Activated T-cell treated with anti-CD3 and anti-CD28 coated beads, Interleukin-2, amount 50 U/mL, for 72 hours (primary cell): ENCODE results near the gene ZNF217. TPM values are rescaled to one million over a fixed set of nuclear protein-coding genes. Genes with fewer than 3 reads are reported as not detected.
"Not testable (repeated sequence)": the region's sequence is repeated elsewhere in the genome, so short reads cannot be mapped to it uniquely, and the experiment has no call there.

Experiments used
- ATAC-seq, 2 donors: fragments of 150-1000 bp; cut with Tn5 transposase; replicated peaks in 1 of 2; 2 replicates each; pipeline ENCODE4 v1.10.0; 2021; ENCODE audit warnings: moderate library complexity in 2 of 2, mild to moderate bottlenecking in 1 of 2
- DNase-seq, 2 donors: peaks; one replicate each; pipeline ENCODE4 v3.0.0; 2021 to 2022; ENCODE audit warnings: mixed read lengths in 1 of 2
- H3K27ac Mint-ChIP-seq: one replicate; pipeline ENCODE4 v1.8.0; 2022; ENCODE audit warnings: mild to moderate bottlenecking, moderate library complexity, mixed read lengths
- H3K27me3 Mint-ChIP-seq: one replicate; pipeline ENCODE4 v1.8.0; 2022; ENCODE audit warnings: low read depth, mixed read lengths
- H3K36me3 Mint-ChIP-seq, 2 donors: one replicate each; pipeline ENCODE4 v1.8.0; 2022; ENCODE audit warnings: mixed read lengths in 2 of 2, mild to moderate bottlenecking in 1 of 2; ENCODE audit not compliant: insufficient read depth in 2 of 2
- H3K4me1 Mint-ChIP-seq: one replicate; pipeline ENCODE4 v1.8.0; 2022; ENCODE audit warnings: low read depth, mixed read lengths
- H3K4me3 Mint-ChIP-seq, 2 donors: one replicate each; pipeline ENCODE4 v1.8.0; 2022; ENCODE audit warnings: mild to moderate bottlenecking in 2 of 2, mixed read lengths in 2 of 2, moderate library complexity in 2 of 2
- H3K9me3 Mint-ChIP-seq, 2 donors: one replicate each; pipeline ENCODE4 v1.8.0; 2022; ENCODE audit warnings: mixed read lengths in 2 of 2
- total RNA-seq, 2 donors: library from RNA; stranded (reverse); gene quantifications; one replicate each; pipeline ENCODE4 v1.2.3, GENCODE V29; 2022

The ZNF217 gene
- total RNA-seq, 2 donors from 2014 or later = 66.4 to 67.2 TPM

DNA sequence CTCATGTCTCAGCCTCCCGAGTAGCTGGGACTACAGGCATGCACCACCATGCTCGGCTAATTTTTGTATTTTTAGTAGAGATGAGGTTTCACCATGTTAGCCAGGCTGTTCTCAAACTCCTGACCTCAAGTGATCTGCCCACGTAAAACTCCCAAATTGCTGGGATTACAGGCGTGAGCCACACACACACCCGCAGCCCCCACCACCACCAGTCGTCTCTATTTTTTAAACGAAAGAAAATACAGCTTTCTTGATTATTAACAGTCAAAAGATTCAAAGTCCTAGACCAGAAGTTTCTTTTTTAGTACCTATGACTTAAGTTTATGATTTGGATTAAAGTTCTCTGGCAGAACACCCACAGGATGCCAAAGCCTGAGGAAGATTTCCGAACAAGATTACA lies 18.6 kb upstream of the ZNF217 start:
- H3K27ac Mint-ChIP-seq, DNase-seq, H3K4me3 Mint-ChIP-seq, H3K36me3 Mint-ChIP-seq, H3K9me3 Mint-ChIP-seq, ATAC-seq, H3K27me3 Mint-ChIP-seq: not testable (repeated sequence)
- peaks cover 35% of the 10 kb centered on the region for H3K4me1 Mint-ChIP-seq

GRCh38 chr20:53611449-53611894 lies 17.8 kb upstream of the ZNF217 start:
- DNase-seq (no peak), ATAC-seq (no peak)
- H3K27me3 Mint-ChIP-seq = no peaks in the 10 kb centered on the region
- H3K9me3 Mint-ChIP-seq = no peaks in the 10 kb centered on the region
- H3K27ac Mint-ChIP-seq = peak overlapping the region; percentile 65
- peak overlapping the region; percentile 14 to 15 for H3K4me3 Mint-ChIP-seq
- peaks cover 35% of the 10 kb centered on the region for H3K4me1 Mint-ChIP-seq
- H3K36me3 Mint-ChIP-seq = no peaks in the 10 kb centered on the region

- no peaks in the 10 kb centered on the region for H3K27me3 Mint-ChIP-seq
- peak overlapping the region; percentile 76 to 97 for H3K4me3 Mint-ChIP-seq
- H3K9me3 Mint-ChIP-seq = no peaks in the 10 kb centered on the region
- H3K4me1 Mint-ChIP-seq = peaks cover 35% of the 10 kb centered on the region
- DNase-seq (peak; percentile 70 to 82), ATAC-seq (peak; percentile 78 to 86)
- H3K36me3 Mint-ChIP-seq = no peaks in the 10 kb centered on the region
- H3K27ac Mint-ChIP-seq = peak overlapping the region; percentile 100
Measured at GRCh38 chr20:53609491-53610445, 16.1 kb upstream of the ZNF217 start.

DNA sequence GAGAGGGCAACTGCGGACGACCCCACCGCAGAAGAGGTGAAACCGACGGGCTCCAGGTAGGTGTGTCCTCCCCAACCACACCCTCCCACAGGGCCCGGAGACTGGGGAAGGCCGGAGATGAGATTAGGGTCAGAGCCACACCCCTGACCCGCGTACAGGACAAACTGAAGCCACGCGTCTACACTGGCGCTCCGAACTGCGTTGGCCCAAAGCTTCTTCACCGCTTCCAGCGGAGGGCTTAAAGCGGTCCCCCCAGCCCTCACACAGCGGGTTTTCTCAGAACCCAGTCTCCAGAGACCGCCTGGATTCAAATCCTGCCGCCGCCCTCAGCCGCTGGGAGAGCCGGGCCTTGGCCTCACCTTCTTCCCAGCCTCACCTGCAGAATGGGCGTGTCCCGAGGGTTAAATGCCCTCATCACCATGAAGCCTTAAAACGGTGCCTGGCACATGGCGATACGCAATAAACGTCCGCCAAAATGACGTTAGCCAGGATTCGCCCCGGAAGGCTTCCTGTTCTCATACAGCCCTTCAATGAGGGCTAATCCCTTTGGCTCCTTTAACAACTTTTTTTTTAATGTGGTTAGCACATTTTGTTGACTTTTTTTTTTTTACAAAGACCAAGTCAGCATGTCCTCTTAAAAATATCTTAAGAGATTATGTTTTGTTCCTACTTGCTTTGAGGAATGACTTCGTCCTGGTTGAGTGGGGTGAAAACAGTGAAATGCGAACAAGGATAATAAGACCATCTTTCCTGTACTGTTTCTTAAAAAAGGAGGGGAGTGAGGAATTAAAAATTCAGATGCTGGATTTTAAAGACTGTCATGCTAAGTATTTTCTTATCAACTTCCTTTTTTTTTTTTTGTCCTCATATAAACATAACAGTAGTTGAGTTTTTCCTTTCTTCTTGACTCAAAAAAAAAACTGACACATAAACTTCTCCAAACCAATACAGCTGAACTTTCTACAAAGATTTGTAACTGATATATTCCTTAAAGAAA lies 15.1 kb upstream of the ZNF217 start:
- no peak for ATAC-seq
- Mint-ChIP-seq H3K27ac (peak overlapping the region; percentile 100), H3K4me3 (peak overlapping the region; percentile 76 to 97), H3K9me3 (no peaks in the 10 kb centered on the region), H3K27me3 (no peaks in the 10 kb centered on the region), H3K4me1 (peaks cover 38% of the 10 kb centered on the region), H3K36me3 (no peaks in the 10 kb centered on the region)
- DNase-seq = no peak

- Mint-ChIP-seq H3K27ac (peak overlapping the region; percentile 44), H3K36me3 (no peaks in the 10 kb centered on the region), H3K4me3 (peak overlapping the region; percentile 52 to 76), H3K27me3 (no peaks in the 10 kb centered on the region), H3K9me3 (no peaks in the 10 kb centered on the region), H3K4me1 (peaks cover 41% of the 10 kb centered on the region)
- DNase-seq = no peak
- no peak for ATAC-seq
Measured at GRCh38 chr20:53608071-53608455, 14.4 kb upstream of the ZNF217 start.

DNA sequence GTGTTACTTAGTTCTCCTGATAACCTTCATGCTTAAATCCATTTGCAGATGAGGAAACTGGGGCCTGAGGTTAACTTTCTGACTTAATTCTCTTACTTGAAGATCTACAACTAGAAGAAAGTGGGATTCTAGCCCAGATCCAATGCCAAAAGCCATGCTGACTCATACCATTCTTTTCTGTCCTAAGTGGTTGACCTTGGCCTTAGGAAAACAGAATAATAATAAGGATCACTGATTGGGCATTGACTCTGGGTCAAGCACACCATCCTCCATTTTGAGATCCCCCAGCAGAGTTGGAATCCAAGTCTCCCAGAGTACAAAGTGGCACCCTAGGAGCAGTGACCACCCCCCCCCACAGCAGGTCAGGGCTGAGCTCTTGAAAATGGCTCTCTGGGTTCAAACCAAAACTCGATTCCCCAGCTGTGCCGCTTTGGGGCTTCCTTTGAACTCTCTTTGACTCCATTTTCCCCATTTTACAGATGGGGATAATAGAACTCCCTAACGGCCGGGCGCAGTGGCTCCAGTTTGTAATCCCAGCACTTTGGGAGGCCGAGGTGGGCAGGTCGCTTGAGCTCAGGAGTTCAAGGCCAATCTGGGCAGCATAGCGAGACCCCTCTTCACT lies 12.8 kb upstream of the ZNF217 start:
- Mint-ChIP-seq H3K4me3 (no peak overlapping the region), H3K36me3 (no peaks in the 10 kb centered on the region), H3K27me3 (no peaks in the 10 kb centered on the region), H3K27ac (no peak overlapping the region), H3K4me1 (peaks cover 36% of the 10 kb centered on the region), H3K9me3 (no peaks in the 10 kb centered on the region)
- ATAC-seq (no peak), DNase-seq (no peak)

DNA sequence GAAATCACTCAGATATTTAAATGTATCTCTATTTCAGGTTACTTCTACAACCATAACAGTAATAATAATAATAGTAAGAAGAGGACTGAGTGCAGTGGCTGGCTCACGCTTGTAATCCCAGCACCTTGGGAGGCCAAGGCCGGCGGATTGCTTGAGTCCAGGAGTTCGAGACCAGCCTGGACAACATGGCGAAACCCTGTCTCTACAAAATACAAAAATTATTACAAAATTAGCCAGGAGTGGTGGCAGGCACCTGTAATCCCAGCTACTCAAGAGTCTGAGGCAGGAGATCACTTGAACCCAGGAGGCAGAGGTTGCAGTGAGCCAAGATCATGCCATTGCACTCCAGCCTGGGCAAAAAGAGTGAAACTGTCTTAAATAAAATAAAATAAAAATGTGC lies 11.8 kb upstream of the ZNF217 start:
- not testable (repeated sequence) for H3K27me3 Mint-ChIP-seq, H3K9me3 Mint-ChIP-seq, H3K27ac Mint-ChIP-seq, ATAC-seq, H3K36me3 Mint-ChIP-seq, DNase-seq, H3K4me3 Mint-ChIP-seq
- H3K4me1 Mint-ChIP-seq = peaks cover 29% of the 10 kb centered on the region

DNA sequence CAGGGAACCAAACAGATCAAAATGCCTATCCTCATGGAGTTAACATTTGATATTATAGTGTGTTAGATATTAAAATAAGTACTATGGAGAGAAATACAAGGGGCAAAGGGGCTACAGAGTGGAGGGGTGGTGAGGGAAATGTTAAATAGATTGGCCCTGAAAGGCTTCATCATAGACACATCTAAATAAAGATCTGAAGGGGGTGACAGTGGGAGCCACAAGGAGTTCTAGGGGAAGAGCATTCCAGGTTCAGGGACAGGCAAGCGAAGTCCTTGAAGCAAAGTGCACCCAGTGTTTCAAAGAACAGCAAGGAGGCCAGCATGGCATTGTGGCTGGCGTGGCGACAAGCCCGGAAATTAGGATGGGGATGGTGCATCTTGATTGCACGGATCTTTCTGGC lies 11.2 kb upstream of the ZNF217 start:
- not testable (repeated sequence) for H3K36me3 Mint-ChIP-seq, H3K9me3 Mint-ChIP-seq, DNase-seq, H3K4me3 Mint-ChIP-seq, ATAC-seq, H3K27me3 Mint-ChIP-seq, H3K27ac Mint-ChIP-seq
- peaks cover 24% of the 10 kb centered on the region for H3K4me1 Mint-ChIP-seq

DNA sequence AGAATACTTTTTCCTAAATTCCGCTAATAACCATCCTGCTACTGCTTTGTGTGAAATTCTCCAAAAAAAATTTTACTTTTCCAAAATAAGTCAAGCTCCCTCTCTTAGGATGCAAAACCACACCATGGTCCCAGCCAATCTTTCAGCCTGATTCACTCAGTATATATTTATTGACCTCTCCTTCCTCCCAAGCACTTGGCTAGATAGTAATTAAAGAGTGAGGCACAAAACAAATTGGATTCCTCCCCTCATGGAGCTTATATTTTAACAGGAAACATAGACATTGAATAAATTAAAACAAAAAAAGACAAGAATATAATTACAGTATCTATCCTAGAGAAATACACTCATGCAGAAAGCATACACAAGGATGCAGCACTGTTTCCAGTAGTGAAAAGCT lies 9.0 kb upstream of the ZNF217 start:
- H3K27me3 Mint-ChIP-seq = no peaks in the 10 kb centered on the region
- ATAC-seq (no peak), DNase-seq (no peak)
- peaks cover 23% of the 10 kb centered on the region for H3K4me1 Mint-ChIP-seq
- H3K27ac Mint-ChIP-seq = no peak overlapping the region
- H3K36me3 Mint-ChIP-seq = no peaks in the 10 kb centered on the region
- H3K9me3 Mint-ChIP-seq = no peaks in the 10 kb centered on the region
- H3K4me3 Mint-ChIP-seq = no peak overlapping the region

DNA sequence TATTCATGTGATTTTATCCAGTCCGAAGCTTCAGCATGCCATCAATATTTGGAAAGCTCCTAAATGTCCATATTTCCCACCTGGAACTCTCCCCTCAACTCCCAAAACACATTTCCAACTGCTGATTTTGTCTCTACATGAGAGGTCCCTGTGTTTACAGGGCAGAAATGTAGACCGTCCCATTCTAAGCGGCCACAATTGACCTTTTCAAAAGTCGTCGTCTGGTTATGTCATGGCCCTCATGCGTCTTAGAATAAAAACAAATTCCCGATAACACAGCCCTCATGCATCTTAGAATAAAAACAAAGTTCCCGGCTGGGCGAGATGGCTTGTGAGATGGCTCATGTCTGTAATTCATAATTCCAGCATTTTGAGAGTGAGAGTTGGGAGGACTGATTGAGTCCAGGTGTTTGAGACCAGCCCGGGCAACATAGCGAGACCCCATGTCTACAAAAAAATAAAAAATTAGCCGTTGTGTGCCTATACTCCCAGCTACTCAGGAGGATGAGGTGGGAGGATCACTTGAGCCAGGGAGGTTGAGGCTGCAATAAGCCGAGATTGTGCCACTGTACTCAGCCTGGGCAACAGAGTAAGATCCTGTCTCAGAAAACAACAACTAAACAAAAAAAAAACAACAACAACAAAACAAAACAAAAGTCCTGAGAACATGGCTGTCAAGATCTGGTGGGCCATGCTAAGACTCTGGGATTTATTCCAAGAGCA lies 6.4 kb upstream of the ZNF217 start:
- DNase-seq (no peak), ATAC-seq (no peak)
- Mint-ChIP-seq H3K9me3 (no peaks in the 10 kb centered on the region), H3K27ac (peak overlapping the region; percentile 5), H3K4me3 (no peak overlapping the region), H3K4me1 (peaks cover 45% of the 10 kb centered on the region), H3K36me3 (no peaks in the 10 kb centered on the region), H3K27me3 (no peaks in the 10 kb centered on the region)

- no peak overlapping the region for H3K27ac Mint-ChIP-seq
- ATAC-seq (no peak), DNase-seq (no peak)
- no peaks in the 10 kb centered on the region for H3K27me3 Mint-ChIP-seq
- H3K36me3 Mint-ChIP-seq = no peaks in the 10 kb centered on the region
- H3K4me1 Mint-ChIP-seq = peaks cover 49% of the 10 kb centered on the region
- no peak overlapping the region for H3K4me3 Mint-ChIP-seq
- H3K9me3 Mint-ChIP-seq = no peaks in the 10 kb centered on the region
Measured at GRCh38 chr20:53599378-53599777, 5.7 kb upstream of the ZNF217 start.

DNA sequence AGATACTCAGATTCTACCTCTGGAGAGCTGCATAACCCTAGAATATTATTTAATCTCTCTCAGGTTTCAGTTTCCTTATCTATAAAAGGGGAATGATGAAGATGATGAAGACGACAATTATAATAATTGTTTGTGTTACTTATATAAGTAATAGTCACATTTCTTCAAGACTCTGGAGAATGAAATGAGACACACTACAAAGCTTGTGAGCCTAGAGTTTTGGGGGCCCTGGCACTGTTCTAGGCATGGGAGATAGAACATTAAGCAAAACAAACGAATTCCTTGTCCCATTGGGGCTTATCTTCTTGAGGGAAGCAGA lies 5.4 kb upstream of the ZNF217 start:
- no peaks in the 10 kb centered on the region for H3K27me3 Mint-ChIP-seq
- peak overlapping the region; percentile 18 for H3K27ac Mint-ChIP-seq
- no peaks in the 10 kb centered on the region for H3K9me3 Mint-ChIP-seq
- H3K4me1 Mint-ChIP-seq = peaks cover 49% of the 10 kb centered on the region
- H3K36me3 Mint-ChIP-seq = no peaks in the 10 kb centered on the region
- peak overlapping the region; percentile 36 to 59 for H3K4me3 Mint-ChIP-seq
- no peak for DNase-seq
- no peak for ATAC-seq
